Peyer's patch (tissue), 4 donors: ENCODE data around the gene POLR1A.

Experiments
- POLR2A ChIP-seq, 2 donors: fragments of 450-650 bp; IDR thresholded peaks; one replicate each; pipeline ENCODE4 v1.5.1; 2017; ENCODE audit warnings: antibody characterized with exemption in 2 of 2, mild to moderate bottlenecking in 2 of 2, moderate library complexity in 2 of 2
- TF ChIP-seq, protein P1 (sequence below), 6 experiments: fragments of 450-650 bp in 4 of 6; fragments of 200-600 bp in 2 of 6; sonication (generic) in 1 of 6; IDR thresholded peaks; one replicate each; pipeline ENCODE4 v1.5.1; 2017 to 2019; ENCODE audit warnings: antibody characterized with exemption in 6 of 6, mild to moderate bottlenecking in 3 of 6, moderate library complexity in 1 of 6

DNA sequence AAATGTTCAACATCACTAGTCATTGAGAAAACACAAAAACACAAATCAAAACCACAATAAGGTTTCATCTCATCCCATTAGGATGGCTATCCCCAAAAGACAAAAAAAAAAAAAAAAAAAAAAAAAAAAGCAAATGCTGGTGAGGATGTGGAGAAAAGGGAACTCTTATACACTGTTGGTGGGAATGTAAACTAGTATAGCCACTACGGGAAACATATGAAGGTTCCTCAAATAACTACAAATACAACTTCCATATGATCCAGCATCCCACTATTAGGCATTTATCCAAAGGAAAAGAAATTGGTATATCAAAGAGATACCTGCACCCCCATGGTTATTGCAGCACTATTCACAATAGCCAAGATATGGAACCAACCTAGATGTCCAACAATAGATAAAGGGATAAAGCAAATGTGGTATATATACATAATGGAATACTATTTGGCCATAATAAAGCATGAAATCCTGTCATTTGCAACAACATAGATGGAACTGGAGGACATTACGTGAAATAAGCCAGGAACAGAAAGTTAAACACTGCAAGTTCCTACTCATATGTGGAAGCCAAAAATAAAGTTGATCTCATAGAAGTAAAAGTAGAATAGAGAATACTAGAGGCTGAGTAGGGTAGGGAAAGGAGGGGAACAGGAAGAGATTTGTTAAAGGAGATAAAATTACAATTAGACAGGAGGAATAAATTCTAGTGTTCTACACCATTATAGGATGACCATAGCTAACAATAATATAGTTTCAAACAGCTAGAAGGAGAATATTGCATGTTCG, 8.4 kb downstream of the POLR1A start:
- no peak for TF ChIP-seq POLR2A (IDR thresholded peaks at IDR 0.05)
- TF ChIP-seq, protein P1, sequence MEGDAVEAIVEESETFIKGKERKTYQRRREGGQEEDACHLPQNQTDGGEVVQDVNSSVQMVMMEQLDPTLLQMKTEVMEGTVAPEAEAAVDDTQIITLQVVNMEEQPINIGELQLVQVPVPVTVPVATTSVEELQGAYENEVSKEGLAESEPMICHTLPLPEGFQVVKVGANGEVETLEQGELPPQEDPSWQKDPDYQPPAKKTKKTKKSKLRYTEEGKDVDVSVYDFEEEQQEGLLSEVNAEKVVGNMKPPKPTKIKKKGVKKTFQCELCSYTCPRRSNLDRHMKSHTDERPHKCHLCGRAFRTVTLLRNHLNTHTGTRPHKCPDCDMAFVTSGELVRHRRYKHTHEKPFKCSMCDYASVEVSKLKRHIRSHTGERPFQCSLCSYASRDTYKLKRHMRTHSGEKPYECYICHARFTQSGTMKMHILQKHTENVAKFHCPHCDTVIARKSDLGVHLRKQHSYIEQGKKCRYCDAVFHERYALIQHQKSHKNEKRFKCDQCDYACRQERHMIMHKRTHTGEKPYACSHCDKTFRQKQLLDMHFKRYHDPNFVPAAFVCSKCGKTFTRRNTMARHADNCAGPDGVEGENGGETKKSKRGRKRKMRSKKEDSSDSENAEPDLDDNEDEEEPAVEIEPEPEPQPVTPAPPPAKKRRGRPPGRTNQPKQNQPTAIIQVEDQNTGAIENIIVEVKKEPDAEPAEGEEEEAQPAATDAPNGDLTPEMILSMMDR (IDR thresholded peaks at IDR 0.05) = no peak
